T47D (cell line): ENCODE data around the gene ANKH.

ENCODE experiments used
- DNase-seq, 2 experiments: peaks; one replicate each; pipeline versions ENCODE4 v3.0.0 to v3.0.0-alpha.2; 2011 to 2012; ENCODE audit warnings: low read depth in 1 of 2, low spot score in 1 of 2
- JUND ChIP-seq: IDR thresholded peaks from 2 replicates; pipeline ENCODE4 v1.6.1; 2012; ENCODE audit warnings: low read depth
- in situ Hi-C: cut with HindIII; loops from 2 replicates; pipeline ENCODE4 v1.10.0; 2016; ENCODE audit warnings: low sequenced_read_pairs, low pct_unique_long_range_greater_than_20kb

The ANKH gene

DNA sequence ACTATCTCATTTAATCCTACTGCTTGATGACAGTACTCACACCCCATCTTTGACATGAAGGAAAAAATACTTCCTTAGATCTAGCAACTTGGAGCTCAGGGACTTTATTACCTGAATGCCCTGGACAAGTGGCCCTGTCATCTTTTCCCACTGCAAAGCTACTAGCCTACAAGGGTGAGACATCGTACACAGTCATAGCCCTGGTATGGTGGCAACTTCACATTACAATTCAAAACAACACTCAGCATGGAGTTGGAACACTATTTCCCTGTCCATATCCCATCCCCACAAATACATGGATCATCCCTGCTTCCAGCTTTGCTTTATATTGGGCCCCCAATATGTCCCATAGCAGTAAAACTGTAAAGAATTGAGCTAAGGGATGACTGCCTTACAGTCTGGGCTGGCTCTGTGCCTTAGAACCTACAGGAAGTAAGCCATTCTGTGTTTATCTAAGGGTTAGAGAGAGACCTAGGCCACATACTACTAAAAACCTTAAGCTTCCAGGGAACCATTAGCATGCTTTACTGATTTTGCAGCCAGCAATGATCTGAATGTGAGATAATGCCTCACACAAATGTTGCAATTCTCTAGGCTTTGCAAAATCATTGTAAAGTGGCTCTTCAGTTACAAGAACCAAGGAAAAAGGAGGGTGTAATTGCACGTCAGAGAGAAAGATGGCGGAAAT is 151.2 kb downstream of the ANKH start:
- no peak for TF ChIP-seq JUND
- in situ Hi-C loops = no loop called here
- DNase-seq = no peak

DNA sequence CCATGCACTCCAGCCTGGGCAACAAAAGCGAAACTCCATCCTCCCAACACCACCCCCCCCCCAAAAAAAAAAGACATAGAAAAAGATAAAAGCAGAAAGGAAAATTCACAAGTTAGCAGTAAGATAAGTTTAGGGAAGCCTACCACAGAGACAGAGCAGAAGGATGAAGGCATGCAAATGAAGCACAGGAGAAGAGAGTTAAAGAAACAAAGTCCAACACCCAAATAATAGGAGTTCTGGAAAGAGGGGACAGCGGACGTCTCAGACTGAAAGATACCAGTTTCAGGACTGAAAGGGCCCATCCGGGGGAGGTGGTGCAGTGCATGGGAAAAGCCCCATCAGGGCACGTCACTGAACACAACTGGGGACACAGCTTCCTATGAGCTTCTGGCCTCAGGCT is 152.8 kb downstream of the ANKH start:
- DNase-seq = no peak
- no peak for TF ChIP-seq JUND
- in situ Hi-C loops = no loop called here

DNA sequence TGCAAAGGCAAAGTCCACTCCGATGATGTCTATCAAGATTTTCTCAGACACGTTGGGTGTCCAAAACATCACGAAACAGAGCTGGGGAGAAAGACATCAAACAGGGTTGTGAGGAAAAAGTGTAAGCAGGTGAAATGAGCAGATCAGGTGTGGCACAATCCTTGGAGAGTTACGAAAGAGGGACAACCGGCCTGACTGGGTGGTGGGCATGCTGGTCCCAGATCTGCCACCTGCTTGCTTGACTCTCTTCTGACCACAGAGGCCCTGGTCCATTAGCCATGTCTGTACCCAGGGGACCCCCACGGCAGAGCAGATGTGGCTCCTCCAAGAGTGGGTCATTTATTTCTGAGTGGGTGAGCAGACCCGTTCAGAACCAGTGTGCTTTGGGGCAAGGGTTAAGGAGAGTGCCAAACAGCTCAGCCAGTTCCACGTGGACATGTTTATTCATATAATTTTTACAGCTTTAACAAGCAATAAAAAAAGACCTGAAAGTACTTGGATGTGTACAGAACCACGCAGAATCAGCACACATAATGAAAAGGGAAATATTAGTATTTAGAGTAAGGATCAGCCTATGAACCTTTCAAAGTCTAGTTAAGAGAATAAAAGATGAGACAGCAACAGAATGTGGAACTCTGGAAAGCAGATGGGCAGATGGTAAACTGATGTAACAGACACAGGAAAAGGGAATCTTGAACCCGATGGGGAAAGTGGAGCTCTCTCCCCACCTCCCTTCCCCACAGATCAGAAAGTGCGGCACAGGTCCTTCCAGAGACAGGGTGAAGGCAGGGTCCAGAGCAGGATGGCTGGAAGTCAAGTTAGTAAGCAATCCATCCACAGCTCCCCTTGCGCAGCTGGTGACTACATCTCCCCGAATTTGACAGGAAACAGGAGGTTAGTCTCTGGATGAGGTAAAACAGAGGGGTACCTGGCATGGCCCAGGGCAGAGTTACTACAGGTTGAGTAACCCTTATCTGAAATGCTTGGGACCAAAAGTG is 154.5 kb downstream of the ANKH start:
- TF ChIP-seq JUND = no peak
- in situ Hi-C loops = no loop called here
- DNase-seq = no peak

DNA sequence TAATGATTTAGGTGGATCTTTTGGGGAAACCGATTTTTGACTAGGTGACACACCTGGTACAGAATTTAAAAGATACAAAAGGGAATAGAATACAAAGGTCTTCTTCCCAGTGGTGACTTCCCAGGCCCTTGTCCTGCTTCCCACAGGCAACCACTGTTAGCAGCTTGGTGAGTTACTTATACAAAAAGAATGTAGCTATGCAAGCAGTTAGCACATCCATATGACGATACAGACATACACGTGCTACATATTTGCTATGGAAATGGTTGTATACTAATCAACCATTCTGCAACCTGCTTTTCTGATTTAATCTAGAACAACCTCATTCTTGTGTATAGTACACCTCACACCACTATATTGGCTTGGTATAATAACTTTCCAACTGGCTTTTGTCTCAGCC is 156.1 kb downstream of the ANKH start:
- in situ Hi-C loops = no loop called here
- no peak for DNase-seq
- no peak for TF ChIP-seq JUND

DNA sequence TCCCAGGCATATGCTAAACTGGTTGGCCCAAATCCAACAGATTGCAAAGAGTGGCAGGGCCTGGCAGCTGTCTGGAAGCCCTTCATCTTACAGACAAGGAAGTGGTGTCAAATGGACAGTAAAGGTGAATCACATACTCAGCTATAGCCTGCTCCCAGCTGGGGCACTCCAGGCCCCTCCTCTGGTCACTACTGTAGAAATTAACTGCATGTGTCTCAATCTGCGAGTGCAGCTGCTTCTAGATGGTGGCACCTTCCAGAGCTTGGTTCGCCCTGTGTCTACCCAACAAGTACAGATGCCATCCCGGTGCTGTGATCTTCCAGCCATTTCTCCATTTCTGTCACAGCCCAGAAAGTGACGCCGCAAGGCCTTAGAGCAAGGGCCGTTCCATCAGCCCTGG is 156.9 kb downstream of the ANKH start:
- no peak for TF ChIP-seq JUND
- in situ Hi-C loops = no loop called here
- no peak for DNase-seq

DNA sequence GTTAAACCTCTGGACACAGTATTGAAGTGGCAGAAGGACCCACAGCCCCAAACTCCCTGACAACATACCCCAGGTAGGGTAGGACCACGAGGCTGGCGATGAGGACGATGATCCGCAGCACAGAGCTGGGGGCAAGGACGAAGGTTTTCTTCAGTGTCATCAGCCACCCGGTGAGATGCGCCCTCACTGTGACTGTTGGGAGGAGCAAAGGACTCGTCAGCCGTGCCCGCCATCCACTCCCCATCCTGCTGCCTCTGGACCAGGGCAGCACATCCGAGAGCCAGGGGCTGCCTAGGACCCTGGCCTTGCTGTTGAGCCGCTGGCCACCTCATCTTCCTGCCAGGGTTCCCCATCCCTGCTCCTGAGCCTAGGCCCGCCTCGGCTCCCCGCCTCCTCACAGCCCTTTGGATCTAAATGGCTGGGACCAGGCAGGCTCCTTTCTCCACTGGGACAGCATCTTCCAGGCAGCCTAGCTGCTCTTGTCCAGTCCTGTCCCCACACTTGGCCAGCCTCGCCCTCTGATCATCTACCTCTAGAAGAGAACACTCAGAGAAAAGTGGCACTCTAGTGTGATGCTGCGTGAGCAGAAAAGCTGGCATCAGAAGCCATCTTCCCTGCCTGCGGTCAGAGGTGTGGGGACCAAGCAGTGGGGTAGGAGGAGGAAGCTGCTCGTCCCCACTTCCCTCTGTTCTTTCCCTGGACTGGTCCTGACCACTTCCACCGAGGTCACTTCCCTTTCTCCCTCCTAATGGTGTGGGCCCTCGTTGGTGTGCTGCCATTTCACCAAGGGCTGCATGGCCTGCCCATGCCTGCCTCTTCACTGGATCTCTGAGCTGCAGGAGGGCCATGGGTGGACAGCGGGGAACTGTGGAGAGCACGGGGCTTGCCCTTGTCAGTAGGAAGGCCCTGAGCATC is 157.8 kb downstream of the ANKH start:
- TF ChIP-seq JUND = no peak
- no peak for DNase-seq
- in situ Hi-C loops = no loop called here

DNA sequence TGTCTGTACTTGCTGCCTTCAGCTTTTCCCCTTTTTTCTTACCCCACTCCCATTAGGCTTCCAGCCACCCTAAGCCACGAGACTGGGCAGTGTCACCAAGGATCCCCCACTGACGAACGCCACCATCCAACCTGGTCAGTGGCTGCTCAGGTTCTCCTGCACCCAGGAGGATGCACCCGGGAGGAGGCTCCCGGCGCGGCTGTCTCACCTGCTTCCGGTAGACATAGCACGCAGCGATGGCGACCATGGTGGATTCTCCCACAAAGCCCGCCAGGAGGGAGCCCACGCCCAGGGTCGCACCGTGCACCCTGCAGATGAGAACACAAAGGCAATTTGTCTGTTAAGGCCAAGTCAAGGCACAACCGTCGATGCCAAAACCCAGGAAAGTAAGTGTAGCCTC is 158.9 kb downstream of the ANKH start:
- in situ Hi-C loops = no loop called here
- DNase-seq = no peak
- no peak for TF ChIP-seq JUND

DNA sequence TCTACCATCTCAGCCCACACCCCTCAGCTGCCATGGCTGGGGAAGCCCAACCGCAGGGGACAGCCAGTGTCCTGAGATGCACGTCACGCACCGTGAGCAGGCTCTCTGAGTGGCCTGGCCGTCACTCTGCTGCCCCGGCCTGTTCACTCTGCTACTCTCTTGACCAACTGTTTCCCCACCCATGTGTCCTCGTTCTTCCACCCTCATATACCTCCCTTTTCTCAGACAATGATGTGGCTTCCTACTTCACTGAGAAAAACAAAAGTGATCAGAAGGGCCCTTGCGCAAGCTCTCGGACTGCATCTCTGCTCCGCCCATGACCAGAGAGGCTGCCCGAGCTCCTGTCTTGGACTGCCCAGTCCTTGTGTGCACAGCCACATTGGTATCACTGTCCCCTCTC is 159.4 kb downstream of the ANKH start:
- in situ Hi-C loops = no loop called here
- DNase-seq = no peak
- no peak for TF ChIP-seq JUND

DNA sequence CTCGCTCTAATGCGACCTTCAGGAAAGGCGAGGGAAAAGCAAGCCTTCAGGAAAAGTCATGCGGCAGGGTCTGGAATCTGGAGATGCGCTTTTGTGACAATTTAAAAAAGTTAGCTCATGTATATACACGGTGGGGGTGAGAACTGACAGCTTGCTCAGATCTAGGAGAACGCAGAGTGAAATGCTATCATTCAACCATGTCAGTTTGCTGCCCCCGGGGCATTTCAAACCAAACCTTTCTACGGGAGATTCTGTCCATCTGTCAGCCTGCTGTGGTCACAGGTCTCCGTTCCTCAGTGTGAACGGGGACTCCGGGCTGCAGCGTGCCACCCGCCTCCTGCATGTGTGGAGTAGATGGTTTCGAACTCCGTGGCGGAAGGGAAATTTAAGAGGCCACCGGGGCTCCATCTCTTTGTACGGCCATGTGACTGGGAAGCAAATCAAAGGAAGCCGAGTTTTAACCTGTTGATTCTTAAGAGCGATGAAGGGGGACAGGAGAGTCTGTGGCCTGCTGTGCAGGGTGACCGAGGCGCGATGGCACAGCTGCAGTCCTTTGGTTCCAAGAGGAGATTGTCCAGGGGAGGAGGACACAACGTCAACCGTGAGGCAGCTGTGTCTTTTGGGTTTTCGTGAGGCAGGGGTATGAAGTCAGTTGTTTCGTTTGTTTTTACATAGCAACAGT is 161.1 kb downstream of the ANKH start:
- DNase-seq = no peak
- no peak for TF ChIP-seq JUND
- in situ Hi-C loops = no loop called here

DNA sequence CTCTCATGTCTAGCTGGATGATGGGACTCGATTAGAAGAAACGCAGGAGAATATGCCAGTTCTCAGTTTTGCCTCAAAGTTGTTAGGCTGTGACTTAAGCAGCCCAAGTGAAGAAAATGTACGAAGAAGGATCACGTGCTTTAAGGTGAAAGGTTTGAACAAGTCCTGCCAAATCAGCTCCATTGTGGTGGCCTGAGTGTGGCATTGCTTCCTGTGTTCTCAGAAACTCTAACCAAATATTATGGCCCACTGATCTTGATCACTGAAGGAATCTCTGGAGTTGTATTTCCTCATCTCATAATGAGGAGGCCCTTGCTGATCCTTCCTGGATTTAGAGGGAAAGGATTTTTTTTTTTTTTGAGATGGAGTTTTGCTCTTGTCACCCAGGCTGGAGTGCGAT is 163.0 kb downstream of the ANKH start:
- no peak for DNase-seq
- no peak for TF ChIP-seq JUND
- in situ Hi-C loops = no loop called here

DNA sequence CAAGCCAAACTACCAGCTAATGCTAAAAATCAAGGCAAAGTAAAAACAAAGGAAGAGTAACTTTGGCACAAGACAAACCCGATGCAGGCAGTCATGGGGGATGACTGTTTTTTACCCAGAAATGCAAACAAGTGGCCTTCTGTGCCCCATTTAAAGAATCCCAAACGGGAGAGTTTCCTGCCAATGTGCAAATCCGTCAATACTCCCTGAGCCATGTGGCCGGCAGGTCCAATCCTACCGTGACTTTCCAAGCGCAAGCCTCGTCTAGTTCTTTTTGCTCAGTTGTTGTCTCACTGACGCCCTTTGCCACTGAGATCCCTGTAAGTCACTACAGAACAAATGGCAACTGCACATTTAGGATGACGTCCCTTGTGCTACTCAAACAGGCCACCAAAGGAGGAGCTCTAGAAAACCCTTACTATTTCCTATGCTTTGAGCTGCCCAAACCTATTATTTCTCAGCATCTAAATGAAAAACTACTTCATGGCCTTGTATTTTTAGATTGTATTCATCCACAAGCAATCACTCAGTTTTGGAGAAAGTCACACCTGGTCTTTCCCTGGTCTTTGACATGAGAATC is 163.7 kb downstream of the ANKH start:
- in situ Hi-C loops = no loop called here
- DNase-seq = no peak
- TF ChIP-seq JUND = no peak

DNA sequence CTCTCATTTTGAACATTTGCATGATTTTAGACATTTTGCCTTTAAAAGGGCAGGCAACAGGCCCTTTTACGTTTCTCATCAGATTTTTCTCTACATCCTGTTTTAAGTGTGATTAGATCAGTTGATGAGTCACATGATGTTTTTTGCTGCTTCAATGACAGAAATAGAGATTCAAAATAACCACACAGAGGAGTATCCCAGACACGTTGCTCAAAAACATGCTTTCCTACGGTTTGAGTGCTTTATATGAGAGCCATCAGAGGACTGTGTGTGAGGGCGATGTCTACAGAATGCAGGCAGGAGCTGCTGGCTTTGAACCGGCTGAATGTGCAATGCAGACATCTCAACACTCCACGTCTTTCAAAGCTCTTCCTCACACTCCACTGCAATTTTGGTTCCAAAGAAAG is 165.0 kb downstream of the ANKH start:
- in situ Hi-C loops = no loop called here
- TF ChIP-seq JUND = no peak
- DNase-seq = no peak
